GM21367 (cell line): ENCODE data around the gene DLGAP4.
"Not testable (repeated sequence)": the region's sequence is repeated elsewhere in the genome, so short reads cannot be mapped to it uniquely, and the experiment has no call there.

Experiments
- ATAC-seq: cut with Tn5 transposase; IDR thresholded peaks from one replicate; pipeline ENCODE4 v1.9.1; 2021; ENCODE audit not compliant: unreplicated experiment

The DLGAP4 gene

GRCh38 chr20:36487069-36487468 is 180.9 kb downstream of the DLGAP4 start:
- no peak for ATAC-seq

- ATAC-seq, result no peak
Observed at GRCh38 chr20:36490191-36490590, 184.1 kb downstream of the DLGAP4 start.

GRCh38 chr20:36491901-36492617 is 185.9 kb downstream of the DLGAP4 start:
- ATAC-seq, result no peak

- no peak for ATAC-seq
Observed at GRCh38 chr20:36493051-36493800, 187.1 kb downstream of the DLGAP4 start.

GRCh38 chr20:36493801-36494114 is 187.6 kb downstream of the DLGAP4 start:
- ATAC-seq, result no peak

GRCh38 chr20:36496707-36497669 is 190.8 kb downstream of the DLGAP4 start:
- no peak for ATAC-seq

- no peak for ATAC-seq
Observed at GRCh38 chr20:36497856-36498255, 191.7 kb downstream of the DLGAP4 start.

- ATAC-seq, result no peak
Observed at GRCh38 chr20:36498386-36499179, 192.4 kb downstream of the DLGAP4 start.

- ATAC-seq, result no peak
Observed at GRCh38 chr20:36499211-36499610, 193.1 kb downstream of the DLGAP4 start.

- no peak for ATAC-seq
Observed at GRCh38 chr20:36499723-36500501, 193.8 kb downstream of the DLGAP4 start.

- ATAC-seq, result no peak
Observed at GRCh38 chr20:36501367-36502006, 195.3 kb downstream of the DLGAP4 start.

- ATAC-seq, result no peak
Observed at GRCh38 chr20:36504295-36504694, 198.2 kb downstream of the DLGAP4 start.

- no peak for ATAC-seq
Observed at GRCh38 chr20:36506253-36506652, 200.1 kb downstream of the DLGAP4 start.

- no peak for ATAC-seq
Observed at GRCh38 chr20:36507746-36508145, 201.6 kb downstream of the DLGAP4 start.

GRCh38 chr20:36519012-36519719 is 213.0 kb downstream of the DLGAP4 start:
- ATAC-seq, result no peak

- ATAC-seq, result no peak
Observed at GRCh38 chr20:36519944-36520343, 213.8 kb downstream of the DLGAP4 start.

GRCh38 chr20:36521526-36521925 is 215.4 kb downstream of the DLGAP4 start:
- ATAC-seq, result no peak

GRCh38 chr20:36522412-36522811 is 216.3 kb downstream of the DLGAP4 start:
- ATAC-seq, result not testable (repeated sequence)

GRCh38 chr20:36523341-36523740 is 217.2 kb downstream of the DLGAP4 start:
- ATAC-seq, result no peak
